GM19238 (cell line): ENCODE data around the gene ATP2C1.
A peak's percentile ranks its signal among the peaks of the same experiment; 100 is the strongest.

Source experiments
- DNase-seq: peaks from one replicate; pipeline ENCODE4 v3.0.0; 2011; ENCODE audit warnings: low spot score; ENCODE audit not compliant: insufficient read length

ATP2C1 gene

GRCh38 chr3:130895690-130896488 lies 2.0 kb downstream of the ATP2C1 start:
- DNase-seq, result no peak

- DNase-seq, result no peak
Observed at GRCh38 chr3:130897316-130897715, 3.4 kb downstream of the ATP2C1 start.

GRCh38 chr3:130900959-130901358 lies 7.1 kb downstream of the ATP2C1 start:
- no peak for DNase-seq

GRCh38 chr3:130901463-130902204 lies 7.8 kb downstream of the ATP2C1 start:
- DNase-seq, result no peak

GRCh38 chr3:130903412-130903908 lies 9.6 kb downstream of the ATP2C1 start:
- no peak for DNase-seq

- no peak for DNase-seq
Observed at GRCh38 chr3:130904491-130904890, 10.6 kb downstream of the ATP2C1 start.

GRCh38 chr3:130905551-130905950 lies 11.7 kb downstream of the ATP2C1 start:
- no peak for DNase-seq

GRCh38 chr3:130906374-130906995 lies 12.6 kb downstream of the ATP2C1 start:
- DNase-seq, result no peak

GRCh38 chr3:130907500-130907899 lies 13.6 kb downstream of the ATP2C1 start:
- no peak for DNase-seq

- DNase-seq, result no peak
Observed at GRCh38 chr3:130907966-130908365, 14.1 kb downstream of the ATP2C1 start.

- no peak for DNase-seq
Observed at GRCh38 chr3:130915567-130916292, 21.8 kb downstream of the ATP2C1 start.

- DNase-seq, result no peak
Observed at GRCh38 chr3:130916507-130917167, 22.8 kb downstream of the ATP2C1 start.

GRCh38 chr3:130918328-130918727 lies 24.4 kb downstream of the ATP2C1 start:
- DNase-seq, result no peak

GRCh38 chr3:130925628-130926027 lies 31.7 kb downstream of the ATP2C1 start:
- peak; percentile 20 for DNase-seq

GRCh38 chr3:130926504-130926903 lies 32.6 kb downstream of the ATP2C1 start:
- no peak for DNase-seq

GRCh38 chr3:130929804-130930203 lies 35.9 kb downstream of the ATP2C1 start:
- no peak for DNase-seq

GRCh38 chr3:130932979-130933378 lies 39.1 kb downstream of the ATP2C1 start:
- no peak for DNase-seq

GRCh38 chr3:130933801-130934345 lies 40.0 kb downstream of the ATP2C1 start:
- DNase-seq, result no peak

GRCh38 chr3:130934442-130935089 lies 40.7 kb downstream of the ATP2C1 start:
- DNase-seq, result no peak
